ENCODE measurements around the gene GDF11. TPM values are rescaled to one million over a fixed set of nuclear protein-coding genes. Genes with fewer than 3 reads are reported as not detected.

The GDF11 gene
- total RNA-seq, 2 experiments from 2014 or later = 4.4 to 6.6 TPM

- Mint-ChIP-seq H3K9me3 (no peaks in the 10 kb centered on the region), H3K4me3 (no peak overlapping the region), H3K27ac (no peak overlapping the region), H3K27me3 (no peaks in the 10 kb centered on the region), H3K36me3 (ENCODE audit: low read depth) (no peaks in the 10 kb centered on the region), H3K4me1 (ENCODE audit: low read depth) (no peaks in the 10 kb centered on the region)
- Histone ChIP-seq H3K36me3 (ENCODE audit: insufficient read depth, low read length) (no peaks in the 10 kb centered on the region), H3K27me3 (ENCODE audit: control insufficient read depth in 1 of 2, insufficient read depth in 2 of 2, low read length in 2 of 2) (peaks cover 0 to 3% of the 10 kb centered on the region in 2 experiments), H3K4me1 (ENCODE audit: insufficient read depth, low read length) (no peaks in the 10 kb centered on the region), H3K9me3 (ENCODE audit: control insufficient read depth in 1 of 2, insufficient read depth in 1 of 2, low read length in 2 of 2) (no peaks in the 10 kb centered on the region), H3K4me3 (ENCODE audit: low read length) (no peak overlapping the region), H3K27ac (ENCODE audit: low read depth in 1 of 2, low read length in 2 of 2) (no peak overlapping the region)
- ChIA-PET CTCF (no interaction called here), POLR2A (no interaction called here)
- DNase-seq = no peak
- no peak for ATAC-seq (ENCODE audit: poor library complexity)
- no peak for TF ChIP-seq CTCF (IDR thresholded peaks at IDR 0.05)
- intact Hi-C loops (cut with DNase I, micrococcal nuclease) = no loop called here
Observed at GRCh38 chr12:55698965-55699364, 44.0 kb upstream of the GDF11 start.

GRCh38 chr12:55699471-55700055, 43.4 kb upstream of the GDF11 start:
- ChIA-PET POLR2A (no interaction called here), CTCF (no interaction called here)
- peaks cover 0 to 3% of the 10 kb centered on the region in 2 experiments for H3K27me3 ChIP-seq (ENCODE audit: control insufficient read depth in 1 of 2, insufficient read depth in 2 of 2, low read length in 2 of 2)
- Mint-ChIP-seq H3K4me1 (ENCODE audit: low read depth) (no peaks in the 10 kb centered on the region), H3K27ac (no peak overlapping the region), H3K4me3 (no peak overlapping the region), H3K9me3 (no peaks in the 10 kb centered on the region), H3K27me3 (no peaks in the 10 kb centered on the region), H3K36me3 (ENCODE audit: low read depth) (no peaks in the 10 kb centered on the region)
- intact Hi-C loops (cut with DNase I, micrococcal nuclease) = no loop called here
- H3K4me1 ChIP-seq (ENCODE audit: insufficient read depth, low read length) = no peaks in the 10 kb centered on the region
- no peak overlapping the region for H3K4me3 ChIP-seq (ENCODE audit: low read length)
- DNase-seq (no peak), ATAC-seq (ENCODE audit: poor library complexity) (no peak)
- H3K27ac ChIP-seq (ENCODE audit: low read depth in 1 of 2, low read length in 2 of 2) = no peak overlapping the region
- TF ChIP-seq CTCF (IDR thresholded peaks at IDR 0.05) = no peak
- H3K9me3 ChIP-seq (ENCODE audit: control insufficient read depth in 1 of 2, insufficient read depth in 1 of 2, low read length in 2 of 2) = no peaks in the 10 kb centered on the region
- no peaks in the 10 kb centered on the region for H3K36me3 ChIP-seq (ENCODE audit: insufficient read depth, low read length)

- ChIA-PET CTCF (no interaction called here), POLR2A (no interaction called here)
- Histone ChIP-seq H3K27me3 (ENCODE audit: control insufficient read depth in 1 of 2, insufficient read depth in 2 of 2, low read length in 2 of 2) (peaks cover 0 to 3% of the 10 kb centered on the region in 2 experiments), H3K27ac (ENCODE audit: low read depth in 1 of 2, low read length in 2 of 2) (no peak overlapping the region), H3K36me3 (ENCODE audit: insufficient read depth, low read length) (no peaks in the 10 kb centered on the region), H3K4me3 (ENCODE audit: low read length) (no peak overlapping the region), H3K4me1 (ENCODE audit: insufficient read depth, low read length) (no peaks in the 10 kb centered on the region), H3K9me3 (ENCODE audit: control insufficient read depth in 1 of 2, insufficient read depth in 1 of 2, low read length in 2 of 2) (no peaks in the 10 kb centered on the region)
- no peak overlapping the region for H3K27ac Mint-ChIP-seq
- no peak for ATAC-seq (ENCODE audit: poor library complexity)
- H3K9me3 Mint-ChIP-seq = no peaks in the 10 kb centered on the region
- intact Hi-C loops (cut with DNase I, micrococcal nuclease) = no loop called here
- no peak for DNase-seq
- H3K36me3 Mint-ChIP-seq (ENCODE audit: low read depth) = no peaks in the 10 kb centered on the region
- H3K27me3 Mint-ChIP-seq = peaks cover under 1% of the 10 kb centered on the region
- no peak for TF ChIP-seq CTCF (IDR thresholded peaks at IDR 0.05)
- H3K4me3 Mint-ChIP-seq = no peak overlapping the region
- no peaks in the 10 kb centered on the region for H3K4me1 Mint-ChIP-seq (ENCODE audit: low read depth)
Observed at GRCh38 chr12:55700255-55701018, 42.5 kb upstream of the GDF11 start.

Data from CD4-positive, alpha-beta T cell (primary cell).